HFFc6 (cell line): ENCODE results near the gene RTL10. TPM values are rescaled to one million over a fixed set of nuclear protein-coding genes. Genes with fewer than 3 reads are reported as not detected.

Experiments
- DNase-seq: peaks from one replicate; pipeline ENCODE4 v3.0.0-alpha.2; 2018
- H3K27ac Mint-ChIP-seq: 2 replicates; pipeline ENCODE4 v1.8.0; 2020; ENCODE audit warnings: mild to moderate bottlenecking, mixed read lengths
- H3K27me3 Mint-ChIP-seq: 2 replicates; pipeline ENCODE4 v1.8.0; 2021; ENCODE audit warnings: mild to moderate bottlenecking, moderate library complexity, mixed read lengths; ENCODE audit not compliant: insufficient read depth
- H3K36me3 Mint-ChIP-seq: 2 replicates; pipeline ENCODE4 v1.8.0; 2021; ENCODE audit warnings: low read depth, mixed read lengths
- H3K4me1 Mint-ChIP-seq: 2 replicates; pipeline ENCODE4 v1.8.0; 2020; ENCODE audit warnings: low read depth, mixed read lengths
- H3K4me3 Mint-ChIP-seq: 2 replicates; pipeline ENCODE4 v1.8.0; 2020; ENCODE audit warnings: mild to moderate bottlenecking, moderate library complexity, mixed read lengths
- H3K9me3 Mint-ChIP-seq: 2 replicates; pipeline ENCODE4 v1.8.0; 2020; ENCODE audit warnings: mild to moderate bottlenecking, mixed read lengths
- total RNA-seq, 6 experiments: library from RNA; stranded (reverse); fragmentation: NEBNext Ultra II Directional; extraction: Animal tissue kit (Norgen Biotek cat#: 25700); gene quantifications; 2 replicates in 1 of 6; 3 replicates in 5 of 6; pipeline ENCODE4 v1.2.3, GENCODE V29; 2021
- TF ChIP-seq, protein P1 (sequence below): fragments of 200-600 bp; sonication (generic); IDR thresholded peaks from 2 replicates; pipeline ENCODE4 v1.5.0; 2021; ENCODE audit warnings: antibody characterized with exemption, mild to moderate bottlenecking

RTL10 gene
- total RNA-seq, 6 experiments from 2014 or later, result 17.4 to 22.7 (median 19.2) TPM

DNA sequence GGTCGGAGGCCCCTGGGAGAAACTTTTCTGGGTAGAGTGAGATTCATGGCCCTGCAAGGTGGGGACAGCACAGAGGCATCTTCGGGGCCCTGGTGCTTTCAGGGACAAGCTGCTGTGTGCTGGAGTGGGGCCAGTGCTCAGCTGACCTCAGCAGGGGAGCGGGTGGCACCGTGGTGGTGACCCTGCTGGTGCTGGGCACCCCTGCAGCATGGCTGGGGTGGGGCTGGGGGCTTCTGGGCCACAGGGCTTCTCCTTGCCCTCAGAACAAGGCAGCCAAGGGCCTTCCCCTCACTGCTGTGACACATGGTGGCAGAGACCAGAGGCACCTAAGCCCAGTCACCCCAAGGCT lies 24.9 kb upstream of the RTL10 start:
- no peaks in the 10 kb centered on the region; the same call in 1 of the 2 replicates for H3K9me3 Mint-ChIP-seq
- H3K4me1 Mint-ChIP-seq, result peaks cover 50% of the 10 kb centered on the region
- peaks cover 2% of the 10 kb centered on the region; the same call in 1 of the 2 replicates for H3K27me3 Mint-ChIP-seq
- H3K27ac Mint-ChIP-seq, result peak overlapping the region; percentile 100
- H3K36me3 Mint-ChIP-seq, result peaks cover 12% of the 10 kb centered on the region
- DNase-seq, result no peak
- H3K4me3 Mint-ChIP-seq, result peak overlapping the region; percentile 24; the same call in 1 of the 2 replicates
- TF ChIP-seq, protein P1, sequence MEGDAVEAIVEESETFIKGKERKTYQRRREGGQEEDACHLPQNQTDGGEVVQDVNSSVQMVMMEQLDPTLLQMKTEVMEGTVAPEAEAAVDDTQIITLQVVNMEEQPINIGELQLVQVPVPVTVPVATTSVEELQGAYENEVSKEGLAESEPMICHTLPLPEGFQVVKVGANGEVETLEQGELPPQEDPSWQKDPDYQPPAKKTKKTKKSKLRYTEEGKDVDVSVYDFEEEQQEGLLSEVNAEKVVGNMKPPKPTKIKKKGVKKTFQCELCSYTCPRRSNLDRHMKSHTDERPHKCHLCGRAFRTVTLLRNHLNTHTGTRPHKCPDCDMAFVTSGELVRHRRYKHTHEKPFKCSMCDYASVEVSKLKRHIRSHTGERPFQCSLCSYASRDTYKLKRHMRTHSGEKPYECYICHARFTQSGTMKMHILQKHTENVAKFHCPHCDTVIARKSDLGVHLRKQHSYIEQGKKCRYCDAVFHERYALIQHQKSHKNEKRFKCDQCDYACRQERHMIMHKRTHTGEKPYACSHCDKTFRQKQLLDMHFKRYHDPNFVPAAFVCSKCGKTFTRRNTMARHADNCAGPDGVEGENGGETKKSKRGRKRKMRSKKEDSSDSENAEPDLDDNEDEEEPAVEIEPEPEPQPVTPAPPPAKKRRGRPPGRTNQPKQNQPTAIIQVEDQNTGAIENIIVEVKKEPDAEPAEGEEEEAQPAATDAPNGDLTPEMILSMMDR, result no peak

DNA sequence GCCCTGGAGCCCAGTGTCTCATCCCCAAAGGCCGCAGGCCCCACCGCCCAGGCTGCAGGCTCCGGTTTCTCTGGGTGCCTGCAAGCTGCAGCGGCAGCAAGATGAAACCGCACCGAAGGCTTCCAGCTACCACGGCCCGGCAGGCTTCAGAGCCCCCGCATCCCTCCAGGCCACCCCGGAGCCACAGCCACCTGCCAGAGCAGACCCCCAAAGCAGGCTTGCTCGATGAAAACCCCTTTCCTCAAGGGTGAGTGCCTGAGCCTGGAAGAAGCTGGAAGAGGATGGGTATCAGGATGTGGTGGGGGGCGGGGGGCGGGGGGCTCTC lies 24.5 kb upstream of the RTL10 start:
- H3K4me3 Mint-ChIP-seq, result peak overlapping the region; percentile 78
- H3K9me3 Mint-ChIP-seq, result no peaks in the 10 kb centered on the region; the same call in 1 of the 2 replicates
- TF ChIP-seq, protein P1, result no peak
- peaks cover 2% of the 10 kb centered on the region; the same call in 1 of the 2 replicates for H3K27me3 Mint-ChIP-seq
- H3K4me1 Mint-ChIP-seq, result peaks cover 50% of the 10 kb centered on the region
- H3K27ac Mint-ChIP-seq, result peak overlapping the region; percentile 100
- DNase-seq, result no peak
- peaks cover 12% of the 10 kb centered on the region for H3K36me3 Mint-ChIP-seq

DNA sequence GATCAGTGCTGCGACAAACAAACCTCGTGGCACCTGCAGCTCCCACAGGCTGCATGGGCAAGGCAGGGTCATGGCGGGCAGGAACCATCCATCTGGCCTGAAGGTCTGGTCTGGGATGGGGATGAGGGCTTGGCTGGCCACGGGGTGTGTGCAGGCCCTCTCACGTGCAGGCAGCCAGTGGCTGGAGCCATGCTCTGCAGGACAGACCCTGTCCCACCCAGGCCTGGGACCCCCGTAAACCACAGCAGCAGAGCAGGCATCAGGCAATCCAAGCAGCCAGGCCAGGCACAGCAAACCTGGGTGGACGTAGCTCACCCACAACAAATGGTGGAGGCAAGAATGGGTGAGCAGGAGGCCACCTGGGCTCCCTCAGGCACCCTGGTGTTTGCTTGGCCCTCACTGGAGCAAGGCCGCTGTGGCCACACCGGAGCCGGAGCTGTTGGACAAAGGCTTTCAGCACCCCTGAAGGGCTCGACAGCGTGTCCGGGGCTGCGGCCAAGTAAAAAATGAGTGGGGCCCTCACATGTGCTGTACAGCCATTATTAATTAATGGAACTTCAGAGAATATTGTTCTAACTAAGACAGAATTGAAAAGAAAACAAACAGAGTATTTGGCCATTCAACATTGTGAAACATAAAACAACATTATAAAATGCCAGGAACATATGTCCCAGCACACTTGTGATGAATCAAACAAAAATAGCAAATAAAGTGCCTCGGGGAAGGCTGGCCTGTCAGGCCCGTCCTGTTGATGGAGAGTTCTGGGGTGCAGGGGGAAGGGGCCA lies 24.0 kb upstream of the RTL10 start:
- DNase-seq, result peak; percentile 75
- Mint-ChIP-seq H3K36me3 (peaks cover 12% of the 10 kb centered on the region), H3K4me1 (peaks cover 50% of the 10 kb centered on the region), H3K4me3 (peak overlapping the region; percentile 78), H3K9me3 (no peaks in the 10 kb centered on the region; the same call in 1 of the 2 replicates), H3K27me3 (peaks cover 2% of the 10 kb centered on the region; the same call in 1 of the 2 replicates), H3K27ac (peak overlapping the region; percentile 100)
- TF ChIP-seq, protein P1, result no peak

DNA sequence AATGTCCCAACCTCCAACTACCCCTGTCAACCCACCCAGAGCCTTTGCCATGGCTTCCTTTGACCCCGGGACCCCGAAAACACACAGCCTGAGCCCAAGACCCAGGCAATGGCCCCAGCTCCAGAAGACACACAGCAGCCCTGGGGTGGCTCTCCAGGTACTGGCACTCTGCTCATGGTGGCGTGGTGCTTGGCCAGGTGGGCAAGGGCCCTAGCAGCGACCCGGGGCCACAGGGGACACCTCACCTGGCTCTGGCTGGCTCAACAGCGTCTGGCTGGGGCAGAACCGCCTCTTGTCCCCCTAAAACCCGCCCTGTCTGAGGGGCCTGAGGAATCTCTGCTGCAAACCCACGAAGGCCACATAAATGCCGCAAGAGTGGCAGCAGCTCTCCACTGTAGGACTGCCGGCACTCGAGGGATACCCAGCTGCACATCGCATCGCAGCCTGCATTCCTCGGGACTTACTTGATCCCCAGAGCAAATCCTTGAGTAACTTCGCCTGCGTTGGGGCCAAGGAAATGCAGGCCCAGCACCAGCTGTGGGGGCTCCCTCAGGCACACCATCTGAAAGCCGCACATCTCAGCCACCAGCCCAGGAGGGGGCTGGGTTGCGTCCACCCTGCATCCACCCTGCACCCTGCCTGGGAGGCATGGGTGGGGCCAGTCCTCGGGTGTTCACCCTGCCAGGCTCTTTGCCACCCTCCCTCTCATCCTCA lies 23.1 kb upstream of the RTL10 start:
- H3K27ac Mint-ChIP-seq, result peak overlapping the region; percentile 100
- H3K36me3 Mint-ChIP-seq, result peaks cover 12% of the 10 kb centered on the region
- peaks cover 50% of the 10 kb centered on the region for H3K4me1 Mint-ChIP-seq
- no peaks in the 10 kb centered on the region; the same call in 1 of the 2 replicates for H3K9me3 Mint-ChIP-seq
- H3K4me3 Mint-ChIP-seq, result peak overlapping the region; percentile 22; the same call in 1 of the 2 replicates
- peaks cover 2% of the 10 kb centered on the region; the same call in 1 of the 2 replicates for H3K27me3 Mint-ChIP-seq
- TF ChIP-seq, protein P1, result no peak
- DNase-seq, result peak; percentile 58

DNA sequence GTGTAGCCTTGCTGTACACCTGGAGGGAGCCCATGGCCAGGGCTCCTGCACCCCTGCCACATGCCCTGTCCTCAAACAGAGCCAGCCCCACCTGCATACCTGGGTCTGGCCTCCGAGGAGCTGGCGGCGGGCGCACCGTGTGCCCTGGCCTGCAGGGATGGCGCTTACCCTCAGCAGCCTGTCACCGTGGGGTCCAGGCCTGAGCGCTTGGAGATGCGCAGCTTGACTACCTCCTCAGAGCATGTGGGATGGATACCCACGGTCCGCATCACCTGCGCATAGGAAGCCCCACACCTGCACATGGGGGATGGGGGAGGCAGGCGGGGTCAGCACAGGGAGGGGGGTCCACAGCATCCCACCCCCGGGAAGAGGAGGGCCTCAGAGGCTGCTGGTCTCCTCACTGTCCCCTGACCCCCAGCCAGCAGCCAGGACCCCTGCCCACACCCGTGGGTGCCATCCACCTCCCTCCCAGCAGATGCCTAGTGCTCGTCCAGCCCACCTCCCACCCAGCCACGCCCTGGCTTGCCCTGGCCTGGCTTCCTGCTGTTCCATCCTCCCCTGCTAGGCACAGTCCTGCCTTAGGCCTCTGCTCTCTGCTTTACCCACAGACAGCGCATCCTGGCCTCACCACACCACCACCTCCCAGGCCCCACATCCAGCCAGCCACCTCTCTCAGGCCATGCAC lies 22.4 kb upstream of the RTL10 start:
- TF ChIP-seq, protein P1, result no peak
- Mint-ChIP-seq H3K27me3 (peaks cover 2% of the 10 kb centered on the region; the same call in 1 of the 2 replicates), H3K27ac (no peak overlapping the region), H3K36me3 (peaks cover 12% of the 10 kb centered on the region), H3K9me3 (no peaks in the 10 kb centered on the region; the same call in 1 of the 2 replicates), H3K4me3 (no peak overlapping the region), H3K4me1 (peaks cover 44% of the 10 kb centered on the region)
- DNase-seq, result no peak
